Activated CD8-positive, alpha-beta memory T cell treated with anti-CD3 and anti-CD28 coated beads, Interleukin-2, amount 50 U/mL, for 48 hours (primary cell): ENCODE data around the gene SPAG17.
A peak's percentile ranks its signal among the peaks of the same experiment; 100 is the strongest.

Experiments used
- DNase-seq: peaks from one replicate; pipeline ENCODE4 v3.0.0-alpha.2; 2020

The SPAG17 gene

GRCh38 chr1:118159569-118159968 is 25.5 kb downstream of the SPAG17 start:
- no peak for DNase-seq

GRCh38 chr1:118158924-118159323 is 26.1 kb downstream of the SPAG17 start:
- DNase-seq: no peak

- no peak for DNase-seq
These were observed 27.5 kb downstream of the SPAG17 start for GRCh38 chr1:118157506-118157905.

- no peak for DNase-seq
These were observed 29.9 kb downstream of the SPAG17 start for GRCh38 chr1:118155106-118155505.

- DNase-seq: no peak
These were observed 30.8 kb downstream of the SPAG17 start for GRCh38 chr1:118154220-118154619.

DNA sequence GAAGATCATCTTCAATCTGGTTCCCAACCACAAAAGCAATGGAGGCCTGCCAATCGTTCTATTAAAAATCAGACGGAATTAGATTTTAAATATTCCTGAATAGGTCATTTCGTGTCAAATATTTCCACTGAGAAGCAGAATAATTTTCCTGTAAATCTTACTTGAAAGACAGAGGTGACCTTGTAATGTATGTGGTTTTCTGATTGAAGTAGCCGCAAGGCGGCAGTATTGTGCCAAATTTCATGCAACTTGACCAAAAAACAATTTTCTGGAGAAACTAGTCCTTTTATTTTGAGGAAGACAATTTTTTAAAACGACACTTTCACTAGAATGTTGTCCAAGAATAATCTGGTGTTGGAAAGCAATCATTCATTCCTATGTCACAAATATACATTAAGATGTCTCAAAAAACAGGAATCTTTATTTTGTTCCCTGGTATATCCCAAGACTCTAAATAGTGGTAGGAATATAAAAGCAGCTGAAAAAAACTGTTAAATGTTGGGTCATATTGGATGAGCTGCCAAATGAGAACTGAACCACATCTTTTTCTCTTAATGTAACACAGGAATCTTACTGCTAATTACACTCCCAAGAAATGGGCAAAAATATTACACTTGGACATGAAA is 33.6 kb downstream of the SPAG17 start:
- peak; percentile 64 for DNase-seq

DNA sequence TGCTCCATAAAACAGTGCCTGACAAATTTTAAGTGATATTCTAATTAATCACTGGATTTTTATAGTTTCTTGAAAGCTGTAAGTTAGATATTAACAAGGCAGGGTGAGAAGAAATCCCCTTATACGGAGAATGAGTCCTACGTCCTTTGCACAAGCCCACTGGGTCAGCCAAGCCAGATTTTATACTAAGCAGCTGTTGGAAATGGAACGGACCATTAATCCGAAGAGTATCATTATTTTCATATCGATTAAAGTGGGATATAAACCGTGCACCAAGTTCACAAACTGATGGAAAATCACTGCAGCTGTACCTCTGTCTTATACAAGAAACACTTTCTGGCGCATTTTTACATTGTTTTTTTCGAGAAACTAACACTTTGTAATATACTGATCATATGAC is 35.2 kb downstream of the SPAG17 start:
- DNase-seq: no peak

- no peak for DNase-seq
These were observed 37.0 kb downstream of the SPAG17 start for GRCh38 chr1:118148034-118148433.

DNA sequence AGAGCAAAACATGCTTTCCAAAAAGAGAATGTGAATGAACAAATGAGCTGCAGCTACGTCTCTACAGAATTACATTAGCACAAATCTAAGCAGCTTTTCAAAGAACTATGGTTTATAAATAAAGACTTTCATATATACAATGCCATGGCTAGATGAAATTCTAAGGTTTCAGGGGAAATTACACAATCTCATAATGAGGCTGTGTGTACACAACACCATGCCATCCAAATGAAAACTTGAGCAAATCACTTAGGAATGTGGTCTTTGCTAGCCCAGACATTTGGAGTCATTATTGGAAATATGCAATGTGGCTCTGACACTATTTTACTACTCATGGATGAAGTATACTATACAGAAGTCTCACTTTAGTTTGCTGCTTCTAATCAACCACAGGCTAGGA is 37.5 kb downstream of the SPAG17 start:
- no peak for DNase-seq

DNA sequence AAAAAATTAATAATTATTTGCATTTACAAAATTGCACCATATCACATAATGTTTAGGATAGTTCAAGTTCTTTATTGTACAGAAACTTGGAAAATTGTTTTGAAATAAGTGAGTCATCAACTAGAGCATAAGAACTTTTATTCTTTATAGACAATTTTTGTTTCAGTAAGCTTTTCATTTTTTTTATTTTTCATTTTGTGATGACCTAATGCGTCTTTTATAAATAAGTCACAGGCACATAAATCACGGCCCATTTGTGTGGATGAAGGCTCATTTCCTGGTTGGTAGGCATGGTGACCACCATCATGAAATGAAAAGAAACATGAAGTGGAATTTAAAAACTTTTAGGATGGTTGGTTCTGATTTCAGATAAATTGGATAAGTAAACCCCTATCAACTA is 39.3 kb downstream of the SPAG17 start:
- DNase-seq: no peak

DNA sequence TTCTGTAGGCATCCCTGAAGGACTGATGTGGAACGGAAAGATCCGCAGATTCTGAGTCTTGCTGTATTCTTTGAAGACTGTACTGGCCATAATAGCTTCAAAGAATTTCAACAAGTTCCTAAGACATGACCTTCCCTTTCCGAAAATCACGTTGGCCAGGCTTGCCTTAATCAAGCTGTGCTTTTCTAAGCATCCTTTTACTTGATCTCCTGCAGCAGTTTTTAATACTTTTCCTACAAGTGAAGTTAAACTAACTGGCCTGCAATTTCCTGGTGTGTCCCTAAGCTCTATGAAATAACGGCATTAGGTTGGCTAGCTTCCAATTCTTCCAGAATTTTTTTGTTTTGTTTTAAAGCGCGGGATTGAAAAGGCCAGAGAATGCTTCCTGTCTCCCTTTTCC is 40.3 kb downstream of the SPAG17 start:
- DNase-seq: no peak

GRCh38 chr1:118143831-118144230 is 41.2 kb downstream of the SPAG17 start:
- DNase-seq: no peak

GRCh38 chr1:118143121-118143520 is 41.9 kb downstream of the SPAG17 start:
- DNase-seq: no peak

DNA sequence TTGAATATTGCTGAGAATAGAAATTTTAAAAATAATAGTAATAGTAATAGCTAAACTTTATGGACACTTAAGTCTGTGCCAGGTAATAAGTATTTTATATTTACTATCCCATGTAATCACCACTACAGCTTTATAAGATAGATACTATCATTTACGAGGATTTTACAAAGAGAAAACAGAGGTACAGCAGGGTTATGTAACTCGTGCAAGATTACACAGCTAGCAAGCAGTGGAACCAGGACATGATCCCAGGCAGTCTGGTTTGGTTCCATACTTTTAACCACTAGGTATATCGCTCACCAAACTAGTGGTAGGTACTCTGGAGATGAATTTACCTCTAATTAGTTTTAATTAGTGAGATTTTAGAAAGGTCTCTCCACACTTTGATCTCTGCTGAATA is 42.5 kb downstream of the SPAG17 start:
- no peak for DNase-seq

- no peak for DNase-seq
These were observed 47.1 kb downstream of the SPAG17 start for GRCh38 chr1:118137900-118138299.

DNA sequence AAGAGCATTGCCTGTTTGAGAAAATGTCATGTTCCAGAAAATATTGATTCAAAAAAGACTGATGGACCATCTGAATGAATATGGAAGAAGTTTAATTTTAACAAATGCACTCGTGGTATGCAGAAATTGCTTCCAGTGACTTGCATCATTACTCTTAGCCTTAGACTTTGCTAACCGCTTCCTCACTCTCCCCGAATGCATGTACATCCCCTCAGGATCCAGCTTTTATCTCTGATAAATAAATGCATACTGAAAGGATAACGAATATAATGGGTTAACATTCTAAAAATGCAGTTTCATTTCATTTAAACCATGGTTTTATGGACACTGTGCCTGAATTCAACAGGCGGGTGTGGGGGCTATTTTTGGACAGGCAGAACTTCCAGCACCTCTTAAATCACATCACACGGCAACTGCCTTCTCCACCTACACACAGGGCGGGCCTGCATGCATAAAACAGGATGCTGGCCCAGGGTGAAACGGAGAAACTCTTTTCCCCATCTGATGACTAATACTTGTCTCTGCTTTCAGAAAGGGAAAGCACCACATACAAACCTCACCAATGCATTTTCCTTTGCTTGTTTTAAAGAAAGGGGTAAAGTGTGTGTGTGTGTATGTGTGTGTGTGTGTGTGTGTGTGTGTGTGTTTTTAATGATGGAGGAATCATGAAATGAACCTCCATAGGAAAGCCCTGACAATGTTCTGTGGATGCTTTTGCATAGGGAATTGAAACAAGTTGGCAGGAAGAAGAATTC is 48.7 kb downstream of the SPAG17 start:
- DNase-seq: peak; percentile 56

DNA sequence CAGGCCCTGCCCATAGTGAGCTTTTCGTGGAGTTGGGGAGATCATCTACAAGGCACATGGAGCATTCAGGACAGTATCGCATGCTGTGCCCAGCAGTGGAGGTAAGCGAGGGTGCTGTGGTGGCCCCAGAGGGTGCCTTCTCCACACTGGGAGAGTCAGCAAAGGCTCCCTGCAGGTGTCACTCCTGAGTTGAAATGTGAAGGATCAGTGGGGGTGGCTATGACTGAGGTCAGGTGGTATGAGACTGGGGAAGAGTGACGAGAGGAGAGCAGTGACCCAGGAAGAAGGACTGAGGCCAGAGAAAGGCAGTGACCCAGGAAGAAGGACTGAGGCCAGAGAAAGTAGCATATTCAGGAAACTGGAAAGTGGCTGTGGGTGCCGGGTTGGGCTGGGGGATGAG is 53.0 kb downstream of the SPAG17 start:
- DNase-seq: no peak

DNA sequence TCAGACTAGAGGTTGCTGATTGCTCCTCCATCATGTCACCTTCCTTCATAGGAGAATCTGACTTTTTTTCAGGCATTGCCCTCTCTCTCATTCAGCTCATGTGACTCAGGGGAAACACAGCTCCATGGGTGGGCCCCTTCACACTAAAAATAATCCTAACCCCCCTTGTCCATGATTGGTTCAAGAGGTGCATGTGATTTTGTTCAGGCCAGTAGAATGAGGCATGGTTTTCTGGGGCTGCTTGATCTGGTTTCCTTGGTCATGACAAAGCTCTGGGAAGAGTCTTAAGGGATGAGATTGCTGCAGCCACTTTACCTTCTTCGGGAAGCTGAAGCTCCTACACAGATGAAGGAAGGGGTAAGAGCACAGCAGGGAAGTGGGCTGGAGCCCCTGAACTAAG is 56.3 kb downstream of the SPAG17 start:
- no peak for DNase-seq

DNA sequence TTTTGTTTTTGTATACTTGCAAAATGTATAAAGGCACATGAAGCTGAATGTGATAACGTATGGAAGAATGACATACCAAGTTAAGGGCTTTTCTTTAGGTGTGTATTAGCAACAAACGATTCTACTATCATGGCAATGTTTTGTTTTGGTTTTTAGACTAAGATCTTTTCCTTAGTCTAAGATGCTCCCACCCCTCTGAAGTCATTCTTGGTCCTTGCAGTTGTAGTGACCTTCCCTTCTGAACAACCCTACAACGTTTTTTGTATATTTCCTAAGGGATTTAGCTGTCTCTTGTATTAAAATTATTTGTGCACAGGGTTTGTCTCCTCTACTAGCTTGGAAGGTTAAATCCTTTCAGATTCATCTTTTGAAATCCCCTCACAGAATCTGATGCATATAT is 61.0 kb downstream of the SPAG17 start:
- no peak for DNase-seq

DNA sequence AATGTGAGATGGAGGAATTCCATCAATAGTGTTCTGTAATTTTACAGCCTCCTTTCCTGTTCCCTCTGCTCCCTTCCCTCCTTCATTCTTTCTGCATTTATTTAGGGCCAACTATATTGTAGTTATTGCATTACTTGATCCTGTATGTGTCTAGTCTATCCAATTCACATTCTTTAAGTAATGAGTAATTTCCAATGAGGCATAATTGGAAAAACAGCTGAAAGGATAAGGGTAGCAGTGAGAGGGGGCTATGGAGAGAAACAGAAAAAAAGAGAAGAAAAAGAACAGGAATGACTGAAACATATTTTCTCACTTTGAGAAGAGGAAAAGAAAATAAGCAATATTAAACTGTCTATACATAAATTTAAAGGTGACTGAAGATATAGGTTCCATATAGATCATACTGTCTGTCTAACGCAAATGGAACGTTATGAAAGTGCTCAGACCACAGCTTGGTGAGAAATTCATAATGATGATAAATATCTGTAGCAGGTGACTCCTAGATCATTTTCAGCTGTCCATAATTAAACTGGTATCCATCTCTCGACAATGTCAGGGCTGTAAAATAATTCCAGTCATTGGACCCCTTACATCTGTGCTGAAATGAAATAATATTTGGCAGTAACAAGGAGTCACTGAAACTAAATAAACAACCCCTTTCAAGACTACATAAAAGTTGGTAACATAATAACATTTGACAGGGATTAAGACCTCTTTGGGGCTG is 61.8 kb downstream of the SPAG17 start:
- no peak for DNase-seq

DNA sequence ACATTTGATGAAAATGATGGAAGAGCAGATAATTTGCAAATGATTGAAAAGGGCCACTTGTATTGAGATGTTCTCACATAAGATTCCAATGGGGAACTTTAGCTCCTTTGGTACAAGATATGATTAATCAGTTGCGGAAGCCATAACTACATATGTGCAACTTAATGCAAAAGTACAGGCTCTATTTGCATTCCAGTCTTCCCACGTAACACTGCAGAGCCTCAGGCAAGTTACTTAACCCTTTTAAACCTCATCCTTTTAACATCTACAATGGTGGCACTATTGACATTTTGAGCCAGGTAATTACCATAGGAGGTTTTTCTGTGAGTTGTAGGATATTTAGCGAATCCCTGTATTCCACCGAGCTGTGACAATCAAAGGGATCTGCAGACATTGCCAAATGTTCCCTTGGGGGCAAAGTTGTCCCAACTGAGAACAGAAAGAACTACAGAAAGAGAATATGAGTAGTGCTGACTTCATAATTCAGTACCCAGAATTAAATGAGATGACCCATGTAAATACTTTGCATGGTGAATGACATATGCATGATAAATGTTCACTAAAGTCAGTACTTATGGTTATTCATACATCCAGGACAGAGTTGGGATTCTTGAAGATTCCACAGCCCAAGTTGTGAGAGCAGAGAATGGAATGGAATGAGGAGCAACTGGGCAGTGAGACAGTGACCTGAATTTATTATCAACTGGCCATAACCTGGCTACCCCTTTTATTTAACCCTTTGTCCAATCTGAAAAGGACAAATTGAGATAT is 62.6 kb downstream of the SPAG17 start:
- DNase-seq: no peak

- DNase-seq: no peak
These were observed 66.1 kb downstream of the SPAG17 start for GRCh38 chr1:118118873-118119463.

DNA sequence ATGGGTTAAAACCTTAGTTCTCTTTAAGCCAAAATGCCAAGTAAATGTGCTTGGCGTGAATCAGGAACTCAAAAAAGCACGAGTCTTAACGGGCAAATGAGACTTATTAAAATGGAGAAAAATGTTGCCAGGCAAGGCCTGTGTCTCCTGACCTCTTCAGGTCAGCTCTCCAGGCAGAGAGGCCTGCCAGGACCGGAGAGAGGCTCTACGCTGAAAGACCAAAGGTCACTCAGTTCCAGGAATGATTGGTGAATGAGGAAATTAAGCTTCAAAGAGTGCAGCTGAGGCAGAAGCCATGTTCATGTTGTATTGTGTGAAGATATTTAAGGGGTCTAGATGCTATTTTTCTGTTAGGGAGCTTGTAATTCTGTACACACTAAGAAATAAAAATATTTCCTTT is 66.6 kb downstream of the SPAG17 start:
- no peak for DNase-seq
